Fibroblast of lung (primary cell): ENCODE measurements around the gene SCG3. TPM values are rescaled to one million over a fixed set of nuclear protein-coding genes. Genes with fewer than 3 reads are reported as not detected.
A peak's percentile ranks its signal among the peaks of the same experiment; 100 is the strongest.
"Not testable (repeated sequence)": the region's sequence is repeated elsewhere in the genome, so short reads cannot be mapped to it uniquely, and the experiment has no call there.

ENCODE experiments used
- DNase-seq, 2 donors: peaks; one replicate each; pipeline versions ENCODE4 v3.0.0 to v3.0.0-alpha.2; 2010; ENCODE audit warnings: low read depth in 2 of 2
- H2AFZ ChIP-seq: 2 replicates; pipeline ENCODE4 v1.5.1; 2012; ENCODE audit warnings: low read length, control low read depth, inconsistent platforms
- H3K27ac ChIP-seq: 2 replicates; pipeline ENCODE4 v1.5.1; 2011; ENCODE audit warnings: low read length, control low read depth; ENCODE audit not compliant: insufficient read depth
- H3K27me3 ChIP-seq: 2 replicates; pipeline ENCODE4 v1.5.1; 2011; ENCODE audit warnings: mild to moderate bottlenecking, low read length; ENCODE audit not compliant: control insufficient read depth, insufficient read depth
- H3K36me3 ChIP-seq: 2 replicates; pipeline ENCODE4 v1.5.1; 2011; ENCODE audit warnings: low read length; ENCODE audit not compliant: control insufficient read depth, insufficient read depth
- H3K4me1 ChIP-seq: 2 replicates; pipeline ENCODE4 v1.5.1; 2011; ENCODE audit warnings: low read length; ENCODE audit not compliant: control insufficient read depth, insufficient read depth; ENCODE audit errors: extremely low read depth
- H3K4me2 ChIP-seq: 2 replicates; pipeline ENCODE4 v1.5.1; 2011; ENCODE audit warnings: low read length, control low read depth; ENCODE audit not compliant: insufficient read depth; ENCODE audit errors: extremely low read depth
- H3K4me3 ChIP-seq, 4 experiments: fragments of 200-600 bp in 1 of 4; sonication (generic) in 1 of 4; replicated peaks in 1 of 4; 2 replicates each; pipeline ENCODE4 v1.5.1; 2011 to 2016; ENCODE audit warnings: low read length in 4 of 4, low read depth in 3 of 4, mild to moderate bottlenecking in 3 of 4, control low read depth in 2 of 4, inconsistent platforms in 1 of 4, mixed read lengths in 1 of 4; ENCODE audit not compliant: insufficient read depth in 1 of 4; ENCODE audit errors: control extremely low read depth in 1 of 4
- H3K79me2 ChIP-seq: 2 replicates; pipeline ENCODE4 v1.5.1; 2012; ENCODE audit warnings: mild to moderate bottlenecking, low read length, inconsistent platforms; ENCODE audit not compliant: control insufficient read depth, insufficient read depth
- H3K9ac ChIP-seq: 2 replicates; pipeline ENCODE4 v1.5.1; 2011; ENCODE audit warnings: mild to moderate bottlenecking, low read length, control low read depth; ENCODE audit not compliant: insufficient read depth
- H3K9me3 ChIP-seq: 2 replicates; pipeline ENCODE4 v1.5.1; 2012; ENCODE audit warnings: low read depth, low read length; ENCODE audit not compliant: control insufficient read depth, insufficient read depth
- H4K20me1 ChIP-seq: 2 replicates; pipeline ENCODE4 v1.5.1; 2011; ENCODE audit warnings: low read length; ENCODE audit not compliant: control insufficient read depth, insufficient read depth; ENCODE audit errors: extremely low read depth
- EZH2 ChIP-seq: IDR thresholded peaks from 2 replicates; pipeline ENCODE4 v1.5.1; 2012; ENCODE audit warnings: low read length, control low read depth, mild to moderate bottlenecking; ENCODE audit errors: missing control alignments
- polyA plus RNA-seq, 2 donors: library from polyadenylated mRNA; depleted of rRNA in 1 of 2; stranded (reverse) in 1 of 2; unstranded in 1 of 2; fragments of >200 nt; gene quantifications; 2 replicates each; pipeline ENCODE4 v1.2.1, GENCODE V29; 2011 to 2012; ENCODE audit warnings: missing spikeins in 1 of 2
- total RNA-seq: library from RNA; depleted of rRNA; stranded (reverse); fragments of >200 nt; gene quantifications from 2 replicates; pipeline ENCODE4 v1.2.1, GENCODE V29; 2014
- TF ChIP-seq, protein P1 (sequence below), 2 donors: IDR thresholded peaks in 1 of 2; conservative IDR thresholded peaks in 1 of 2; 1 replicate in 1 of 2; 2 replicates in 1 of 2; pipeline ENCODE4 v1.5.1; 2011 to 2012; ENCODE audit warnings: low read length in 2 of 2, control low read depth in 1 of 2, inconsistent platforms in 1 of 2, low read depth in 1 of 2, mild to moderate bottlenecking in 1 of 2

The SCG3 gene
- total and polyA plus RNA-seq, 2 donors (not counting 1 experiment from before 2014, with no cell fraction given), result not detected

DNA sequence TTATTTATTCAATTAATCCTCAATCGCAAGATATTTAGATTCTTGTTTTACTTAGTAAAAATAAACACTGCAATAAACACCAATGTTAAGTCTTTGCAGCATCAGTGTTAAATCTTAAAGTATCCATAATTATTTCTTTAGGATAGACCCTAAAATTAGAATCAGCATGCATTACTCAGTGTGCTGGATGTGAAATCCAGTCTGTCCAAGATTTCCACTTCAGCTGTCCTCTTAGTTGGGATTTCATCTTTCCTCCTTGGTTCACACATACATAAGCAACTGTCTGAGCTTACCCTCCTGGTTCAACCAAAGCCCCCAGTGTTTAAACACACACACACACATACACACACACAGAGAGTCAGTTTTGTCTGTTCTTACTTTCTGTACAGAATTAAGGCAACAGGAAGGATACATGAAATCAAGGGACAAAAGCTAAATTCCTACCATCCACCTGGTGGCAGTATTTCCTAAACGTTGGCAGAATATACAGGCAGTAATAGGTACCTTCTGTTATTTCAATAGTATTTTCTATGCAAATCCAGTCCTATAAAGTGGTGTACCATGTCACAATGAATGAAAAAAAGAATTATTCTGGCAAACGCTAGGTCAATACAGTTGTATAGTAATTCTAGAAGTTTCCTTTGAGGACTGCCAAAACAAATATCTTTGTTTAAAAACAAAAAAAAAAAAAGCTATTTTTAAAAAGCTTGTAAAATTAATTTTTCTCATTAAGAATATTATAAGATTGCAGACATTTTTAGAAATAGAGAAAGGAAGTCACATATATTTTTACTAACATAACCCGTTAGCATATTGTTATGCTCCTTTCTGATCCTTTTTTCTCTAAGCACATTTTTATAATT is 31.4 kb upstream of the SCG3 start:
- H3K4me2 ChIP-seq, result no peak overlapping the region
- DNase-seq, result peak; percentile 59 to 85
- H4K20me1 ChIP-seq, result no peaks in the 10 kb centered on the region
- H2AFZ ChIP-seq, result no peak overlapping the region
- H3K27ac ChIP-seq, result no peak overlapping the region
- H3K4me3 ChIP-seq, result no peak overlapping the region
- no peaks in the 10 kb centered on the region for H3K4me1 ChIP-seq
- TF ChIP-seq, protein P1, sequence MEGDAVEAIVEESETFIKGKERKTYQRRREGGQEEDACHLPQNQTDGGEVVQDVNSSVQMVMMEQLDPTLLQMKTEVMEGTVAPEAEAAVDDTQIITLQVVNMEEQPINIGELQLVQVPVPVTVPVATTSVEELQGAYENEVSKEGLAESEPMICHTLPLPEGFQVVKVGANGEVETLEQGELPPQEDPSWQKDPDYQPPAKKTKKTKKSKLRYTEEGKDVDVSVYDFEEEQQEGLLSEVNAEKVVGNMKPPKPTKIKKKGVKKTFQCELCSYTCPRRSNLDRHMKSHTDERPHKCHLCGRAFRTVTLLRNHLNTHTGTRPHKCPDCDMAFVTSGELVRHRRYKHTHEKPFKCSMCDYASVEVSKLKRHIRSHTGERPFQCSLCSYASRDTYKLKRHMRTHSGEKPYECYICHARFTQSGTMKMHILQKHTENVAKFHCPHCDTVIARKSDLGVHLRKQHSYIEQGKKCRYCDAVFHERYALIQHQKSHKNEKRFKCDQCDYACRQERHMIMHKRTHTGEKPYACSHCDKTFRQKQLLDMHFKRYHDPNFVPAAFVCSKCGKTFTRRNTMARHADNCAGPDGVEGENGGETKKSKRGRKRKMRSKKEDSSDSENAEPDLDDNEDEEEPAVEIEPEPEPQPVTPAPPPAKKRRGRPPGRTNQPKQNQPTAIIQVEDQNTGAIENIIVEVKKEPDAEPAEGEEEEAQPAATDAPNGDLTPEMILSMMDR (conservative IDR thresholded peaks at IDR 0.05 in 1 of 2, IDR thresholded peaks at IDR 0.05 in 1 of 2; ENCODE audit: low read depth in 1 of 2, low read length in 2 of 2), result peak; percentile 71 to 75
- TF ChIP-seq EZH2, result no peak
- no peaks in the 10 kb centered on the region for H3K27me3 ChIP-seq
- no peaks in the 10 kb centered on the region for H3K36me3 ChIP-seq
- H3K9me3 ChIP-seq, result no peaks in the 10 kb centered on the region
- H3K9ac ChIP-seq, result no peak overlapping the region
- no peaks in the 10 kb centered on the region for H3K79me2 ChIP-seq

DNA sequence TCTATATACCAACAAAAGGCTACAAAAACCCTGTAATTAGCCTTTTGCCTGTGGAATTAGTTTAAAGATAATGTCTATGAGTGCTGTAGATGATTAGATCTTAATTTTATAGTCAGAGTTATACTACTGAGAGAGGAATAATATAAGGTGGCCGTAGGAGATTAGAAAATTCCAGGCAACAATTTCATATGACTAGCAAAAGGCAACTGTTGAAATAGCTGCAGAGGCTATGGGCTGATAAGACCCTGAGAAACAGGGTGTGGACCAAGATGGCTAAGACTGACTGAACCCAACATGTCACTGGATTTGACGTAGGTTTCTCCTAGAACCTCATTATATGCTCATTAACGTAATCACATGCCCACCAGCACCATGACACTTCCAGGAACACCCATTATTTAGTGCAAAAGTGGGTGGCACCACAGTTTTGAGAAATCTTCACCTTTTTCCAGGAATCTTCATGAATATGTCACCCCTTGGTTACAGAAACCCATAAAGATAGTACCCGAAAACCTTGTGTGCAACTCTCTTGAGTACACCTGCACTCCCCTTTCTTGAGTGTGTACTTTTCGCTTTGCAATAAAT is 29.1 kb upstream of the SCG3 start:
- Histone ChIP-seq H3K36me3 (no peaks in the 10 kb centered on the region), H3K4me1 (no peaks in the 10 kb centered on the region), H3K4me3 (no peak overlapping the region), H3K9me3 (no peaks in the 10 kb centered on the region), H3K27me3 (no peaks in the 10 kb centered on the region), H4K20me1 (no peaks in the 10 kb centered on the region), H3K79me2 (no peaks in the 10 kb centered on the region), H3K4me2 (no peak overlapping the region), H2AFZ (no peak overlapping the region), H3K27ac (no peak overlapping the region), H3K9ac (no peak overlapping the region)
- no peak for DNase-seq
- TF ChIP-seq EZH2, result no peak

GRCh38 chr15:51655401-51656057 is 25.8 kb upstream of the SCG3 start:
- H2AFZ ChIP-seq, H3K36me3 ChIP-seq, DNase-seq, H3K9ac ChIP-seq, H3K4me3 ChIP-seq, H3K27ac ChIP-seq, H3K4me2 ChIP-seq, H3K4me1 ChIP-seq, H4K20me1 ChIP-seq, H3K79me2 ChIP-seq, H3K27me3 ChIP-seq, H3K9me3 ChIP-seq: not testable (repeated sequence)
